ENCODE results near the gene SPEM3. TPM values are rescaled to one million over a fixed set of nuclear protein-coding genes. Genes with fewer than 3 reads are reported as not detected.

SPEM3 gene
- total RNA-seq, 1 donor from 2014 or later = not detected

- intact Hi-C loops (cut with DNase I) = no loop called here
- no peak for DNase-seq (ENCODE audit: low spot score)
- no peak for ATAC-seq
Observed at GRCh38 chr17:7438656-7439460, 10.2 kb downstream of the SPEM3 start.

- ATAC-seq (no peak), DNase-seq (ENCODE audit: low spot score) (no peak)
- intact Hi-C loops (cut with DNase I) = no loop called here
Observed at GRCh38 chr17:7439462-7440112, 10.9 kb downstream of the SPEM3 start, which contains the start of gene FGF11. FGF11 (plus strand) TSS chr17:7439512; CDS start chr17:7439621, 109 bp downstream.

- peak; percentile 79 for DNase-seq (ENCODE audit: low spot score)
- intact Hi-C loops (cut with DNase I) = no loop called here
- ATAC-seq = no peak
Observed at GRCh38 chr17:7440113-7440833, 11.6 kb downstream of the SPEM3 start.

GRCh38 chr17:7440834-7441195, 12.2 kb downstream of the SPEM3 start:
- no peak for ATAC-seq
- DNase-seq (ENCODE audit: low spot score) = no peak
- intact Hi-C loops (cut with DNase I) = no loop called here

- intact Hi-C loops (cut with DNase I) = no loop called here
- ATAC-seq (no peak), DNase-seq (ENCODE audit: low spot score) (no peak)
Observed at GRCh38 chr17:7441266-7441665, 12.6 kb downstream of the SPEM3 start.

GRCh38 chr17:7442142-7442541, 13.5 kb downstream of the SPEM3 start:
- intact Hi-C loops (cut with DNase I) = no loop called here
- ATAC-seq = no peak
- no peak for DNase-seq (ENCODE audit: low spot score)

GRCh38 chr17:7443499-7444485, 15.1 kb downstream of the SPEM3 start:
- no peak for ATAC-seq
- intact Hi-C loops (cut with DNase I) = no loop called here

GRCh38 chr17:7444682-7445618, 16.3 kb downstream of the SPEM3 start, which contains the start of gene CHRNB1:
CHRNB1 (plus strand) TSS chr17:7445061; CDS start chr17:7445128, 67 bp downstream.
- intact Hi-C loops (cut with DNase I) = no loop called here
- peak; percentile 81 for DNase-seq (ENCODE audit: low spot score)
- peak; percentile 86 for ATAC-seq

More at GRCh38 chr17:7443499-7444485, 15.1 kb downstream of the SPEM3 start:
- no peak for DNase-seq (ENCODE audit: low spot score)

- intact Hi-C loops (cut with DNase I) = no loop called here
- peak; percentile 54 for ATAC-seq
- no peak for DNase-seq (ENCODE audit: low spot score)
Observed at GRCh38 chr17:7445619-7445968, 16.9 kb downstream of the SPEM3 start.

GRCh38 chr17:7448461-7448860, 19.8 kb downstream of the SPEM3 start:
- no peak for ATAC-seq
- no peak for DNase-seq (ENCODE audit: low spot score)
- intact Hi-C loops (cut with DNase I) = no loop called here

- intact Hi-C loops (cut with DNase I) = no loop called here
- ATAC-seq (no peak), DNase-seq (ENCODE audit: low spot score) (no peak)
Observed at GRCh38 chr17:7459961-7460545, 31.4 kb downstream of the SPEM3 start.

- ATAC-seq (peak; percentile 9), DNase-seq (ENCODE audit: low spot score) (no peak)
- intact Hi-C loops (cut with DNase I) = no loop called here
Observed at GRCh38 chr17:7460850-7461660, 32.4 kb downstream of the SPEM3 start.

- no peak for DNase-seq (ENCODE audit: low spot score)
- peak; percentile 16 for ATAC-seq
- intact Hi-C loops (cut with DNase I) = no loop called here
Observed at GRCh38 chr17:7462474-7463371, 34.1 kb downstream of the SPEM3 start.

GRCh38 chr17:7463372-7463846, 34.8 kb downstream of the SPEM3 start:
- ATAC-seq (peak; percentile 3), DNase-seq (ENCODE audit: low spot score) (no peak)
- intact Hi-C loops (cut with DNase I) = no loop called here

GRCh38 chr17:7464081-7464480, 35.4 kb downstream of the SPEM3 start:
- ATAC-seq (no peak), DNase-seq (ENCODE audit: low spot score) (no peak)
- intact Hi-C loops (cut with DNase I) = no loop called here
